Measurements from ENCODE around the gene SOAT2. TPM values are rescaled to one million over a fixed set of nuclear protein-coding genes. Genes with fewer than 3 reads are reported as not detected.

Gene SOAT2
- total and polyA plus RNA-seq, 2 experiments from 2014 or later: 0.43 TPM; not detected in 1

- Histone ChIP-seq H3K27ac (peak overlapping the region; percentile 97), H2AFZ (peak overlapping the region; percentile 47; the same call in 1 of the 2 replicates)
- 0 to 2% methylated on average over 6 to 9 of the region's 9 CpGs for WGBS, 2 experiments (ENCODE audit: low coverage in 1 of 2, low lambda C conversion rate in 2 of 2, missing lambda C conversion rate in 2 of 2)
Measured at GRCh38 chr12:53096759-53097158, 6.5 kb upstream of the SOAT2 start.

GRCh38 chr12:53097207-53097563 lies 6.1 kb upstream of the SOAT2 start:
- H4K20me1 ChIP-seq (ENCODE audit: insufficient read depth): no peaks in the 10 kb centered on the region
- H3K79me2 ChIP-seq (ENCODE audit: insufficient read depth): peaks cover 11% of the 10 kb centered on the region; the same call in 1 of the 2 replicates
- peak overlapping the region; percentile 91 for H3K4me2 ChIP-seq (ENCODE audit: unreplicated experiment)
- no peaks in the 10 kb centered on the region for H3K36me3 ChIP-seq (ENCODE audit: low read depth)
- peaks cover 22% of the 10 kb centered on the region for H3K4me1 ChIP-seq (ENCODE audit: insufficient read depth)
- no peaks in the 10 kb centered on the region for H3K9me3 ChIP-seq (ENCODE audit: low read depth)
- H3K9ac ChIP-seq: peak overlapping the region; percentile 93
- H2AFZ ChIP-seq: peak overlapping the region; percentile 47
- H3F3A ChIP-seq (ENCODE audit: insufficient read depth): peaks cover 29% of the 10 kb centered on the region
- 1 to 2% methylated on average over 9 of the region's 9 CpGs for WGBS, 2 experiments (ENCODE audit: low coverage in 1 of 2, low lambda C conversion rate in 2 of 2, missing lambda C conversion rate in 2 of 2)
- peak overlapping the region; percentile 97 for H3K27ac ChIP-seq
- peak; percentile 64 for DNase-seq
- TF ChIP-seq EZH2 (IDR thresholded peaks at IDR 0.05; ENCODE audit: insufficient read depth, poor library complexity, severe bottlenecking): no peak
- no peak for TF ChIP-seq EZH2phosphoT487 (IDR thresholded peaks at IDR 0.05; ENCODE audit: insufficient read depth, low read depth)
- H3K4me3 ChIP-seq: peak overlapping the region; percentile 85
- no peaks in the 10 kb centered on the region for H3K9me2 ChIP-seq (ENCODE audit: insufficient read depth)
- H3K27me3 ChIP-seq (replicated peaks; ENCODE audit: insufficient read depth): no peaks in the 10 kb centered on the region
- in situ Hi-C loops (cut with MboI): no loop called here

More at GRCh38 chr12:53096759-53097158, 6.5 kb upstream of the SOAT2 start:
- Histone ChIP-seq H3K79me2 (ENCODE audit: insufficient read depth) (peaks cover 11% of the 10 kb centered on the region; the same call in 1 of the 2 replicates), H3K4me2 (ENCODE audit: unreplicated experiment) (peak overlapping the region; percentile 91), H3K36me3 (ENCODE audit: low read depth) (no peaks in the 10 kb centered on the region), H4K20me1 (ENCODE audit: insufficient read depth) (no peaks in the 10 kb centered on the region), H3F3A (ENCODE audit: insufficient read depth) (peaks cover 30% of the 10 kb centered on the region), H3K4me1 (ENCODE audit: insufficient read depth) (peaks cover 22% of the 10 kb centered on the region), H3K9ac (peak overlapping the region; percentile 93), H3K4me3 (peak overlapping the region; percentile 85), H3K9me3 (ENCODE audit: low read depth) (no peaks in the 10 kb centered on the region), H3K9me2 (ENCODE audit: insufficient read depth) (no peaks in the 10 kb centered on the region), H3K27me3 (replicated peaks; ENCODE audit: insufficient read depth) (no peaks in the 10 kb centered on the region)
- no peak for DNase-seq
- in situ Hi-C loops (cut with MboI): no loop called here
- no peak for TF ChIP-seq EZH2phosphoT487 (IDR thresholded peaks at IDR 0.05; ENCODE audit: insufficient read depth, low read depth)
- TF ChIP-seq EZH2 (IDR thresholded peaks at IDR 0.05; ENCODE audit: insufficient read depth, poor library complexity, severe bottlenecking): no peak

- Histone ChIP-seq H3K27ac (peak within 1 kb of the TSS; percentile 97), H3K9me3 (ENCODE audit: low read depth) (no peaks in the 10 kb centered on the region), H3K9me2 (ENCODE audit: insufficient read depth) (no peaks in the 10 kb centered on the region), H3K9ac (peak within 1 kb of the TSS; percentile 93), H3K4me1 (ENCODE audit: insufficient read depth) (peaks cover 22% of the 10 kb centered on the region), H3K36me3 (ENCODE audit: low read depth) (no peaks in the 10 kb centered on the region), H3K4me2 (ENCODE audit: unreplicated experiment) (peak within 1 kb of the TSS; percentile 91), H4K20me1 (ENCODE audit: insufficient read depth) (no peaks in the 10 kb centered on the region), H2AFZ (peak within 1 kb of the TSS; percentile 47), H3F3A (ENCODE audit: insufficient read depth) (peaks cover 35% of the 10 kb centered on the region), H3K4me3 (peak within 1 kb of the TSS; percentile 85), H3K27me3 (replicated peaks; ENCODE audit: insufficient read depth) (no peaks in the 10 kb centered on the region), H3K79me2 (ENCODE audit: insufficient read depth) (peaks cover 11% of the 10 kb centered on the region; the same call in 1 of the 2 replicates)
- in situ Hi-C loops (cut with MboI): no loop called here
- DNase-seq: peak; percentile 90
- 0 to 2% methylated on average over 31 to 47 of the region's 51 CpGs for WGBS, 2 experiments (ENCODE audit: low coverage in 1 of 2, low lambda C conversion rate in 2 of 2, missing lambda C conversion rate in 2 of 2)
- TF ChIP-seq EZH2 (IDR thresholded peaks at IDR 0.05; ENCODE audit: insufficient read depth, poor library complexity, severe bottlenecking) (no peak), EZH2phosphoT487 (IDR thresholded peaks at IDR 0.05; ENCODE audit: insufficient read depth, low read depth) (no peak)
Measured at GRCh38 chr12:53097564-53098353, 5.5 kb upstream of the SOAT2 start, which contains the start of gene IGFBP6. TSS of gene IGFBP6 (plus strand) at chr12:53097667. CDS start at chr12:53097718, 51 bp downstream.

- Histone ChIP-seq H3F3A (ENCODE audit: insufficient read depth) (peaks cover 37% of the 10 kb centered on the region), H3K36me3 (ENCODE audit: low read depth) (no peaks in the 10 kb centered on the region), H3K4me3 (peak overlapping the region; percentile 85), H3K4me1 (ENCODE audit: insufficient read depth) (peaks cover 22% of the 10 kb centered on the region), H3K79me2 (ENCODE audit: insufficient read depth) (peaks cover 11% of the 10 kb centered on the region; the same call in 1 of the 2 replicates), H2AFZ (peak overlapping the region; percentile 47), H3K9me2 (ENCODE audit: insufficient read depth) (no peaks in the 10 kb centered on the region), H4K20me1 (ENCODE audit: insufficient read depth) (no peaks in the 10 kb centered on the region), H3K4me2 (ENCODE audit: unreplicated experiment) (peak overlapping the region; percentile 91), H3K27ac (peak overlapping the region; percentile 97), H3K9ac (peak overlapping the region; percentile 93), H3K9me3 (ENCODE audit: low read depth) (no peaks in the 10 kb centered on the region), H3K27me3 (replicated peaks; ENCODE audit: insufficient read depth) (no peaks in the 10 kb centered on the region)
- in situ Hi-C loops (cut with MboI): no loop called here
- TF ChIP-seq EZH2 (IDR thresholded peaks at IDR 0.05; ENCODE audit: insufficient read depth, poor library complexity, severe bottlenecking): no peak
- TF ChIP-seq EZH2phosphoT487 (IDR thresholded peaks at IDR 0.05; ENCODE audit: insufficient read depth, low read depth): no peak
- 0% methylated on average over 13 of the region's 13 CpGs for WGBS, 2 experiments (ENCODE audit: low coverage in 1 of 2, low lambda C conversion rate in 2 of 2, missing lambda C conversion rate in 2 of 2)
- DNase-seq: peak; percentile 92
Measured at GRCh38 chr12:53098354-53098981, 4.8 kb upstream of the SOAT2 start.

Data from GM23248 (cell line).